HepG2 (cell line): Measurements from ENCODE around the gene CCL13. TPM values are rescaled to one million over a fixed set of nuclear protein-coding genes. Genes with fewer than 3 reads are reported as not detected.

ENCODE experiments used
- ATAC-seq: fragments of 200-7000 bp; cut with Tn5 transposase; 3 replicates; pipeline ENCODE4 v1.9.1; 2020; ENCODE audit warnings: mild to moderate bottlenecking, moderate library complexity
- BruUV-seq: library from RNA; stranded (reverse); fragments of 400-500 nt; replicated peaks from 2 replicates; lab custom pipeline; 2021; lab: Mats Ljungman, UMichigan
- CTCF ChIA-PET: fragments of 300-600 bp; formaldehyde crosslinking; extraction: SDS; loops from one replicate; lab custom pipeline; 2021; ENCODE audit warnings: low total read pairs, inconsistent platforms, low intra/inter-chr PET ratio; lab: Yijun Ruan, JAX
- POLR2A ChIA-PET: fragments of 350-600 bp; sonication (Branson Sonifier 250); formaldehyde crosslinking; loops from one replicate; lab custom pipeline; 2020; ENCODE audit warnings: antibody characterized with exemption, inconsistent platforms; lab: Yijun Ruan, JAX
- DNase-seq: peaks from one replicate; pipeline ENCODE4 v3.0.0-alpha.2; 2015; ENCODE audit warnings: low spot score
- FAIRE-seq: peaks from 3 replicates; lab custom pipeline; 2011; peaks lifted over from hg19 to GRCh38; lab: Jason Lieb, UNC
- H2AFZ ChIP-seq: one replicate; pipeline ENCODE4 v1.6.1; 2011; ENCODE audit warnings: low read length, inconsistent platforms
- H3K27ac ChIP-seq: fragments of 300-600 bp; 3 replicates; pipeline ENCODE4 v1.8.0; 2011; ENCODE audit warnings: mixed run types, mild to moderate bottlenecking, mixed read lengths, low read length, inconsistent platforms; ENCODE audit not compliant: insufficient read depth; ENCODE audit errors: extremely low read length
- H3K27me3 ChIP-seq, 2 experiments: fragments of 200-600 bp in 1 of 2; 2 replicates in 1 of 2; 3 replicates in 1 of 2; pipeline versions ENCODE4 v1.6.0 to v1.8.0; 2011; ENCODE audit warnings: low read length in 2 of 2, mild to moderate bottlenecking in 2 of 2, moderate library complexity in 2 of 2, inconsistent platforms in 1 of 2; ENCODE audit not compliant: insufficient read depth in 2 of 2, control insufficient read depth in 1 of 2
- H3K36me3 ChIP-seq, 2 experiments: fragments of 200-600 bp in 1 of 2; replicated peaks in 1 of 2; 2 replicates in 1 of 2; 3 replicates in 1 of 2; pipeline versions ENCODE4 v1.5.1 to v1.8.0; 2011; ENCODE audit warnings: low read length in 2 of 2, inconsistent platforms in 1 of 2; ENCODE audit not compliant: insufficient read depth in 2 of 2, control insufficient read depth in 1 of 2
- H3K4me1 ChIP-seq: 2 replicates; pipeline ENCODE4 v1.5.1; 2012; ENCODE audit warnings: low read length, inconsistent platforms; ENCODE audit not compliant: insufficient read depth
- H3K4me2 ChIP-seq: 2 replicates; pipeline ENCODE4 v1.6.0; 2011; ENCODE audit warnings: low read depth, low read length, inconsistent platforms
- H3K4me3 ChIP-seq, 3 experiments: fragments of 200-600 bp in 1 of 3; sonication (generic), shearing (Covaris generic) in 1 of 3; replicated peaks in 1 of 3; 2 replicates each; pipeline ENCODE4 v1.5.1; 2011 to 2016; ENCODE audit warnings: low read length in 3 of 3, inconsistent platforms in 2 of 3, low read depth in 2 of 3, mild to moderate bottlenecking in 2 of 3, control low read depth in 1 of 3, mixed read lengths in 1 of 3; ENCODE audit not compliant: insufficient read depth in 1 of 3
- H3K79me2 ChIP-seq: one replicate; pipeline ENCODE4 v1.6.1; 2011; ENCODE audit warnings: low read length, inconsistent platforms; ENCODE audit not compliant: insufficient read depth
- H3K9ac ChIP-seq: 2 replicates; pipeline ENCODE4 v1.6.0; 2011; ENCODE audit warnings: mild to moderate bottlenecking, low read depth, low read length, inconsistent platforms; ENCODE audit not compliant: insufficient read depth
- H3K9me3 ChIP-seq: 2 replicates; pipeline ENCODE4 v1.5.1; 2012; ENCODE audit warnings: mild to moderate bottlenecking, low read length
- H4K20me1 ChIP-seq: 2 replicates; pipeline ENCODE4 v1.6.0; 2011; ENCODE audit warnings: inconsistent platforms, mild to moderate bottlenecking, low read length, moderate library complexity; ENCODE audit not compliant: insufficient read depth
- ATF1 ChIP-seq: IDR thresholded peaks from 2 replicates; pipeline ENCODE4 v1.6.1; 2016; ENCODE audit warnings: mild to moderate bottlenecking, control low read depth
- FOXP4 ChIP-seq: sonication (generic); formaldehyde crosslinking; IDR thresholded peaks from 2 replicates; pipeline ENCODE4 v1.4.0; 2020; ENCODE audit warnings: missing genetic modification reagents
- HOXA7 ChIP-seq: sonication (generic); formaldehyde crosslinking; IDR thresholded peaks from 2 replicates; pipeline ENCODE4 v1.8.1; 2022; ENCODE audit warnings: mild to moderate bottlenecking, missing genetic modification reagents, moderate library complexity
- PAX8 ChIP-seq: sonication (generic); formaldehyde crosslinking; IDR thresholded peaks from 2 replicates; pipeline ENCODE4 v1.8.0; 2022; ENCODE audit warnings: mild to moderate bottlenecking, missing genetic modification reagents, borderline replicate concordance
- SRSF1 ChIP-seq: fragments of 200-400 bp; formaldehyde crosslinking; optimal IDR thresholded peaks from 2 replicates; pipeline ENCODE3; 2017; ENCODE audit warnings: mild to moderate bottlenecking, low read depth, low read length, moderate library complexity
- THAP11 ChIP-seq: IDR thresholded peaks from 2 replicates; pipeline ENCODE4 v1.6.1; 2016; ENCODE audit warnings: missing biosample characterization, missing genetic modification reagents
- ZMAT3 ChIP-seq: sonication (generic); formaldehyde crosslinking; conservative IDR thresholded peaks from 2 replicates; pipeline ENCODE4 v1.7.0; 2021; ENCODE audit warnings: missing genetic modification reagents
- ZNF660 ChIP-seq: sonication (generic); formaldehyde crosslinking; IDR thresholded peaks from 2 replicates; pipeline ENCODE4 v1.5.1; 2020; ENCODE audit warnings: mild to moderate bottlenecking, low read depth, missing genetic modification reagents, borderline replicate concordance
- WGBS: methylation state at CpG from one replicate; pipeline ENCODE4 v1.1.6; 2017; ENCODE audit warnings: low lambda C conversion rate; 5-methylcytosine and 5-hydroxymethylcytosine counted together
- in situ Hi-C: cut with HindIII; loops from 2 replicates; pipeline ENCODE4 v1.10.0; 2017; ENCODE audit warnings: low pct_unique_long_range_greater_than_20kb; ENCODE audit not compliant: extremely low pct_ligation_motif_present
- intact Hi-C: fragments of 100-400 bp; cut with micrococcal nuclease; formaldehyde crosslinking; loops from one replicate; pipeline ENCODE4 v1.10.0; 2022; ENCODE audit not compliant: unreplicated experiment
- polyA plus RNA-seq, 8 experiments: library from polyadenylated mRNA; depleted of rRNA in 3 of 8; stranded (reverse) in 7 of 8; unstranded in 1 of 8; fragments of >200 nt; fragmentation: Illumina TruSeq in 4 of 8; extraction: Trizol in 4 of 8; gene quantifications; 2 replicates each; pipeline versions ENCODE4 v1.2.1 to v1.2.3, GENCODE V29; 2011 to 2016; ENCODE audit warnings: low read depth in 4 of 8, missing spikeins in 1 of 8, mixed read lengths in 1 of 8; ENCODE audit not compliant: insufficient read depth in 1 of 8
- total RNA-seq, 5 experiments: library from RNA; depleted of rRNA; stranded (reverse); fragments of >200 nt; fragmentation: Illumina TruSeq; extraction: Trizol; gene quantifications; 2 replicates each; pipeline ENCODE4 v1.2.3, GENCODE V29; 2016; ENCODE audit warnings: low read depth in 1 of 5

The CCL13 gene
- total and polyA plus RNA-seq, 2 of the 13 experiments (the other 11 are each of a cell fraction or from before 2014, with no cell fraction given), result not detected

GRCh38 chr17:34365340-34365739 lies 9.1 kb downstream of the CCL13 start:
- Histone ChIP-seq H3K27me3 (peaks cover 0 to 7% of the 10 kb centered on the region in 2 experiments; a peak in 1 of 5 replicates), H3K9ac (no peak overlapping the region), H3K4me3 (no peak overlapping the region), H3K4me1 (0 out of 2 replicates have a peak, but pooled peaks cover 7% of the 10 kb centered on the region), H4K20me1 (no peaks in the 10 kb centered on the region), H3K36me3 (no peaks in the 10 kb centered on the region), H3K9me3 (no peaks in the 10 kb centered on the region), H3K27ac (no peak overlapping the region), H3K79me2 (no peaks in the 10 kb centered on the region), H3K4me2 (no peak overlapping the region), H2AFZ (no peak overlapping the region)
- no TSS peak for BruUV-seq
- WGBS, result 0% methylated on average over 2 of the region's 2 CpGs
- intact Hi-C loops (no loop called here), in situ Hi-C loops (no loop called here)
- no peak for FAIRE-seq
- POLR2A ChIA-PET, result no interaction called here
- no peak for DNase-seq
- TF ChIP-seq SRSF1 (no peak), ZNF660 (CRISPR knock-in tag) (no peak), HOXA7 (CRISPR knock-in tag) (no peak), THAP11 (CRISPR knock-in tag) (no peak), ATF1 (CRISPR knock-in tag) (no peak), PAX8 (CRISPR knock-in tag) (no peak), ZMAT3 (no peak), FOXP4 (CRISPR knock-in tag) (no peak)
- no peak for ATAC-seq
- CTCF ChIA-PET, result no interaction called here
